Stomach (tissue), 9 donors: Measurements from ENCODE around the gene COL9A3. TPM values are rescaled to one million over a fixed set of nuclear protein-coding genes. Genes with fewer than 3 reads are reported as not detected.

ENCODE experiments used
- DNase-seq, 2 donors: peaks; one replicate each; pipeline versions ENCODE4 v3.0.0 to v3.0.0-alpha.2; 2013 to 2019
- H3K27ac ChIP-seq, 5 donors: fragments of 200-600 bp in 4 of 5; sonication (generic) in 4 of 5; one replicate each; pipeline ENCODE4 v1.5.1; 2013 to 2019; ENCODE audit warnings: mild to moderate bottlenecking in 1 of 5, moderate library complexity in 1 of 5
- H3K27me3 ChIP-seq, 3 donors: fragments of 200-600 bp; sonication (generic); one replicate each; pipeline ENCODE4 v1.5.1; 2017 to 2019; ENCODE audit warnings: mixed run types in 1 of 3
- H3K36me3 ChIP-seq, 4 donors: fragments of 200-600 bp; sonication (generic); 1 replicate in 3 of 4; 2 replicates in 1 of 4; pipeline ENCODE4 v1.5.1; 2016 to 2019
- H3K4me1 ChIP-seq, 4 donors: fragments of 200-600 bp; sonication (generic); one replicate each; pipeline ENCODE4 v1.5.1; 2016 to 2019
- H3K4me3 ChIP-seq, 4 donors: fragments of 200-600 bp; sonication (generic) in 3 of 4; one replicate each; pipeline ENCODE4 v1.5.1; 2016 to 2019; ENCODE audit warnings: mild to moderate bottlenecking in 1 of 4
- H3K9me3 ChIP-seq, 4 donors: fragments of 200-600 bp; sonication (generic); one replicate each; pipeline ENCODE4 v1.5.1; 2016 to 2019
- EP300 ChIP-seq: sonication (generic); formaldehyde crosslinking; IDR thresholded peaks from one replicate; pipeline ENCODE4 v1.6.1; 2017; ENCODE audit warnings: antibody characterized with exemption
- POLR2A ChIP-seq, 4 donors: fragments of 450-650 bp; IDR thresholded peaks; one replicate each; pipeline ENCODE4 v1.6.1; 2016; ENCODE audit warnings: antibody characterized with exemption in 4 of 4, control low read depth in 2 of 4, mild to moderate bottlenecking in 1 of 4, moderate library complexity in 1 of 4
- POLR2AphosphoS5 ChIP-seq, 3 donors: sonication (generic); formaldehyde crosslinking; IDR thresholded peaks; one replicate each; pipeline ENCODE4 v1.6.1; 2016; ENCODE audit warnings: antibody characterized with exemption in 3 of 3
- WGBS, 5 donors: extraction: QIAGEN DNeasy Blood & Tissue Kit in 3 of 5; methylation state at CpG; one replicate each; pipeline versions ENCODE4 v1.1.5 to v1.1.7; 2013 to 2018; 5-methylcytosine and 5-hydroxymethylcytosine counted together
- intact Hi-C: fragments of 100-400 bp; cut with DNase I; formaldehyde crosslinking; loops from one replicate; pipeline ENCODE4 v1.15.1; 2023; ENCODE audit warnings: low total_unique reads
- polyA plus RNA-seq, 3 donors: library from polyadenylated mRNA; stranded (reverse); fragments of 200-250 nt; gene quantifications; one replicate each; pipeline ENCODE4 v1.2.3, GENCODE V29; 2013
- total RNA-seq, 5 donors: library from RNA; depleted of rRNA; stranded (reverse); fragments of >200 nt; gene quantifications; one replicate each; pipeline versions ENCODE4 v1.1.0 to v1.2.3, GENCODE V29; 2014 to 2016
- TF ChIP-seq, protein P1 (sequence below), 7 experiments: fragments of 450-650 bp in 4 of 7; fragments of 200-600 bp in 3 of 7; sonication (generic) in 3 of 7; IDR thresholded peaks; one replicate each; pipeline ENCODE4 v1.5.1; 2016 to 2019; ENCODE audit warnings: antibody characterized with exemption in 7 of 7, control low read depth in 2 of 7, mild to moderate bottlenecking in 1 of 7
- donor health status: healthy with polysubstance abuse.
- donor health status: Bipolar disorder and iron deficiency.
- donor health status: healthy.

The COL9A3 gene
- total and polyA plus RNA-seq, 8 donors, result 2.3 to 18.2 (median 3.9) TPM; not detected in 3

DNA sequence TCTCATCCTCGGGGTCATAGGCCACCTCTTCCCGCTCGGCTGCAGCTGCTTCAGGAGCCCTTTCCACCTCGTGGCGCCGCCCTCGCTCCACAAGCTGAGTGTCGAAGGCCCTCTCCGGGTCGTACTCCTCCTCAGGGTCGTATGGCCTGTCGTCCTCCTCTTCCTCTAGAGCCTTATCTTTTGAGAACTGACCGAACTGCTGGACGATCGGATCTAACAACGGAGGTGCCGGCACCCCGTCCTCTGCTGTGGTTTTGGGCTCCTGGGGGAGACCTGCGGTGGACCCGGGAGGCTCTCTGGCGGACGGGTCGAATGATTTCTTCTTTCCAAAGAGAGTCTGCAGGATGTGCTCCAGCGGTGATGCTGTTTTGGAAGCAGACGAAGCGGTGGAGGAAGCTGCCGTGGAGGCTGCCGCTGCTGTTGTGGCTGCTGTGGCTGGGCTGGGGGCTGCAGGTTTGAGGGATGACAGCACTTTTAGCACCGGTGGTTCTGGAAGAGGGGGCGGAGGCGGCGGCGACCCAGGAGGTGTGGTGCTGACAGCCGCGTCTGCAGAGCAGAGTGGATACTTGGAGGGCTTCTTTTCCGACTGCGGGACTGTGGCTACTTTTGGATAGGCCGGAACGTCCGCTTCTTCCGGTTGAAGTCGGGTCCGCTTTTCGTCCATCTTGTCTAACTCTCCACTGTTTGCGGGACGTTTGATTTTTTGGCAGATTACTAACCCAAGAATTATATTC, 65.0 kb downstream of the COL9A3 start:
- intact Hi-C loops, result no loop called here
- Histone ChIP-seq H3K4me3 (no peak overlapping the region), H3K4me1 (peaks cover 0 to 10% (median 7%) of the 10 kb centered on the region in 4 donors), H3K9me3 (no peaks in the 10 kb centered on the region), H3K27me3 (no peaks in the 10 kb centered on the region), H3K36me3 (peaks cover 26 to 50% (median 41%) of the 10 kb centered on the region in 4 donors), H3K27ac (no peak overlapping the region)
- 93 to 94% (median 94%) methylated on average over 46 of the region's 46 CpGs for WGBS, 5 donors
- DNase-seq, result no peak
- TF ChIP-seq POLR2A (IDR thresholded peaks at IDR 0.05), result no peak
- TF ChIP-seq, protein P1, sequence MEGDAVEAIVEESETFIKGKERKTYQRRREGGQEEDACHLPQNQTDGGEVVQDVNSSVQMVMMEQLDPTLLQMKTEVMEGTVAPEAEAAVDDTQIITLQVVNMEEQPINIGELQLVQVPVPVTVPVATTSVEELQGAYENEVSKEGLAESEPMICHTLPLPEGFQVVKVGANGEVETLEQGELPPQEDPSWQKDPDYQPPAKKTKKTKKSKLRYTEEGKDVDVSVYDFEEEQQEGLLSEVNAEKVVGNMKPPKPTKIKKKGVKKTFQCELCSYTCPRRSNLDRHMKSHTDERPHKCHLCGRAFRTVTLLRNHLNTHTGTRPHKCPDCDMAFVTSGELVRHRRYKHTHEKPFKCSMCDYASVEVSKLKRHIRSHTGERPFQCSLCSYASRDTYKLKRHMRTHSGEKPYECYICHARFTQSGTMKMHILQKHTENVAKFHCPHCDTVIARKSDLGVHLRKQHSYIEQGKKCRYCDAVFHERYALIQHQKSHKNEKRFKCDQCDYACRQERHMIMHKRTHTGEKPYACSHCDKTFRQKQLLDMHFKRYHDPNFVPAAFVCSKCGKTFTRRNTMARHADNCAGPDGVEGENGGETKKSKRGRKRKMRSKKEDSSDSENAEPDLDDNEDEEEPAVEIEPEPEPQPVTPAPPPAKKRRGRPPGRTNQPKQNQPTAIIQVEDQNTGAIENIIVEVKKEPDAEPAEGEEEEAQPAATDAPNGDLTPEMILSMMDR (IDR thresholded peaks at IDR 0.05), result no peak
- no peak for TF ChIP-seq POLR2AphosphoS5 (IDR thresholded peaks at IDR 0.05)
- TF ChIP-seq EP300, result no peak

DNA sequence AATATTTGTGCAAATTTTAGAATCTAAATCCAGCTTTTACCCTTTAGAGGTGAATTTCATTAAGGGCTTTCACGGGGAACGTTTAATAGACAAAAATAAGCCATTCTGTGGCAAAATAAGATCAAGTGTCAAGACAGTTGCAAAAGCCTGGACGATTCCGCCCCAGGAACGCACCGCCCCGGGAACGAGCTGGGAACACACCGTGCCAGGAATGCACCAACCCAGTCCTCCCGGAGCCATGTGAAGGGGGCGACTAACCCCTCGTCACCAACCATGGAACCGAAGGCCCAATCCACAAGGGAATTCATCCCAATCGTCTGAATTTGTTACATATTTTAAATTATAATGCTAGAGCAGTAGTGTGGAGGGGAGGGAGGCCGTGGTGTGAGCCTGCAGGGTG, 65.6 kb downstream of the COL9A3 start:
- Histone ChIP-seq H3K36me3 (peaks cover 28 to 56% (median 47%) of the 10 kb centered on the region in 4 donors), H3K9me3 (no peaks in the 10 kb centered on the region), H3K27ac (no peak overlapping the region), H3K4me3 (no peak overlapping the region), H3K4me1 (peaks cover 0 to 10% (median 5%) of the 10 kb centered on the region in 4 donors), H3K27me3 (no peaks in the 10 kb centered on the region)
- TF ChIP-seq POLR2AphosphoS5 (IDR thresholded peaks at IDR 0.05), result no peak
- TF ChIP-seq POLR2A (IDR thresholded peaks at IDR 0.05), result no peak
- no peak for TF ChIP-seq EP300
- TF ChIP-seq, protein P1 (IDR thresholded peaks at IDR 0.05), result no peak
- no peak for DNase-seq
- intact Hi-C loops, result no loop called here
- 89 to 94% (median 93%) methylated on average over 15 of the region's 15 CpGs for WGBS, 5 donors

DNA sequence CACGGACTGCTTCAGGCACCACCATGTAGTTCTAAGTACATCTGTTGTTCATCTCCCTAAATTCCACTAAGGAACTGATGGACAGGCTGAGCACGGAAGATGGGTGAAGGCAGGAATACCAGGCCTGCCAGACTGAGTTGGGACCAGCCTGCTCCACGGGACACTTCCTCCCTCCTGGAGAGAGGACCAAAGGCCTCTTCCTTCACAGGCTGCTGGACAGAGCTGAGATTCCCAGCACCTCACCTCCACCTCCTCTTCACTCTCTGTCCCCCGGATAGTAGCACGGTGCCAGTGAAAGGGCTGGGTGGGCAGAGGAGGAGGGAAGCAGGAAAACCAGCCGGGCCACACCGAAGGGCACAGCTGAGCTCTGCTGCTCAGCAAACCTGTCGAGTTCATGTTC, 67.7 kb downstream of the COL9A3 start:
- Histone ChIP-seq H3K9me3 (no peaks in the 10 kb centered on the region), H3K27me3 (no peaks in the 10 kb centered on the region), H3K4me1 (peaks cover 0 to 18% (median 10%) of the 10 kb centered on the region in 4 donors), H3K36me3 (peaks cover 45 to 70% (median 63%) of the 10 kb centered on the region in 4 donors), H3K27ac (no peak overlapping the region), H3K4me3 (no peak overlapping the region)
- intact Hi-C loops, result no loop called here
- TF ChIP-seq POLR2A (IDR thresholded peaks at IDR 0.05), result no peak
- TF ChIP-seq, protein P1 (IDR thresholded peaks at IDR 0.05), result no peak
- TF ChIP-seq EP300, result no peak
- no peak for TF ChIP-seq POLR2AphosphoS5 (IDR thresholded peaks at IDR 0.05)
- DNase-seq, result no peak
- 74 to 81% (median 77%) methylated on average over 7 to 8 of the region's 8 CpGs for WGBS, 5 donors

DNA sequence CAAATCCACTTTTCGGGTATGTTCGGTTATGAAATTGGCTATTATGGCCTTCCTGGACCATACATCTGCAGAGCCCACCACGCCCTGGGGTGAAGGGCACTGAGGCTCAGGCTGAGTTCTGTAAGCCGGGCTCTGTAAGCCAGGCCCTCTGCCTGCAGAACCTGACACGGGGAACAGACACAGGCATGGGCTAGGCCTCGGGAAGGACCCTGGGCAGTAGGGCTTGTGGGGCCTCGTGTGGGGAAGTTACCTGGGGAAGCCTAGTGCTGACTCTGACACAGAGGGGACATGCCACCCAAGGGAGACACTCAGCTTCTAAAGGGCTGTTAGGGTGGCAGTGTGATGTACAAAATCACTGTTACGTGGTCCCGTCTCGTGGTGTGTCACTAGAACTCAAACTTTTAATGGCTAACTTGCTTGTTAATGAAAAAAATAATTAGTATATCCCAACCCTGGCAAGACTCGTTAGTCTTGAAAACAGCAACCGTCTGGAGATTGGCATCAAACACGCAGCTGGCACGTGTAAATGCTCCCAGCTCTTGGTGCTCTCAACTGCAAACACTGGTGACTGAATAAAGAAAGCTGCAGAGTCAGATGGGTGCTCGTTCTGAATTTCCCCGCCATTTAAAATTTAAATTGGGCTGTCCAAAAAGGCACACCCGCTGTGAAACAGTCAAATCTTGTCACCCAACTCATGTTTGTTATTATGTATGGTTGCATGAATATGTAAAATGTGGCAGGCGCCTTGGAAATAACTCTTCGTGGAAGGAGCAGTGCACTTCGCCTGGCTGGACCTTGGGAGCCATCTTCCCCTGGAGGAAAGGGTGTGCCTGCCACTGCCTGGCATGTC, 68.4 kb downstream of the COL9A3 start:
- Histone ChIP-seq H3K36me3 (peaks cover 48 to 70% (median 63%) of the 10 kb centered on the region in 4 donors), H3K4me3 (no peak overlapping the region), H3K27me3 (no peaks in the 10 kb centered on the region), H3K27ac (no peak overlapping the region), H3K4me1 (peaks cover 0 to 18% (median 10%) of the 10 kb centered on the region in 4 donors), H3K9me3 (no peaks in the 10 kb centered on the region)
- TF ChIP-seq POLR2A (IDR thresholded peaks at IDR 0.05) (no peak), POLR2AphosphoS5 (IDR thresholded peaks at IDR 0.05) (no peak), EP300 (no peak)
- TF ChIP-seq, protein P1 (IDR thresholded peaks at IDR 0.05), result no peak
- no peak for DNase-seq
- intact Hi-C loops, result no loop called here
- 77 to 83% (median 79%) methylated on average over 20 of the region's 20 CpGs for WGBS, 5 donors
